GM19035 (cell line): Measurements from ENCODE around the gene EPPIN.

Experiments
- ATAC-seq: cut with Tn5 transposase; IDR thresholded peaks from one replicate; pipeline ENCODE4 v1.9.1; 2021; ENCODE audit not compliant: unreplicated experiment

EPPIN gene

DNA sequence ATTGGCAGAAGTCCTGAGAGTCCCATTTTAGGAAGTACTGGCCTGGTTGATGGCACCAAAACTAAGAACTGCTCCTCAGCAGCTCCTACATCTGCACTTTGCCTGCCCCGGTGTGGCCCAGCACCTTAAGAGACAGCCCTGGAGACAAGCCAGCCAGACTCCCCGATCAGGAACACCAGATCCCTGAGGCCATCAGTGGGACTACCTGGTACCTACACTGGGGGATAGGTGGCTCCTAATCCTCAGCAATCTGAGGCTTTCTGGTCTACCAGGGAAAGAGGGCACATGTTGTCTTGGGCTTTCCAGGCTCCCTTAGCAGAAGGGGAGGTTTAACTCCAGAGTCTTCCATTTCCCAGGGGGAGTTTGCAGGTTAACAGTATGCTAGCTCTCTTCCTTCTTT, 7.8 kb downstream of the EPPIN start, which contains the start of gene WFDC6:
Gene WFDC6 (minus strand): TSS at position 101 of the 400 bp plus-strand sequence. CDS start 75 bp downstream, at position 26.
- no peak for ATAC-seq

GRCh38 chr20:45538209-45538799, 8.9 kb downstream of the EPPIN start:
- ATAC-seq: no peak

DNA sequence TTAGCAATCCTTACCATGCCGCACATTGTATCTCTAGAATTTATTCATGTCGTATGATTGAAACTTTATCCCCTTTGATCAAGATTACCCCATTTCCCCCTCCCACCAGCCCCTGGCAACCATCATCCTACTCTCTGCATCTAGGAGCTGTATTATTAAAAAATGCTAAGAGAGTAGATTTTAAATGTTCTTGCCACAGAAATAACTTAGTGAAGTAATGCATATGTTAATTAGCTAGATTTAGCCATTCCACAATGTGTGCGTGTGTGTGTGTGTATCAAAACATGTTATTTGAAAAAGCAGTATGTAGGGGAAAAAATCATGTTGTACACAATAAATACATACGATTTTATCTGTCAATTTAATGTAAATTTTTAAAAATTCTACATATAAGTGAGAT, 19.9 kb downstream of the EPPIN start:
- no peak for ATAC-seq

DNA sequence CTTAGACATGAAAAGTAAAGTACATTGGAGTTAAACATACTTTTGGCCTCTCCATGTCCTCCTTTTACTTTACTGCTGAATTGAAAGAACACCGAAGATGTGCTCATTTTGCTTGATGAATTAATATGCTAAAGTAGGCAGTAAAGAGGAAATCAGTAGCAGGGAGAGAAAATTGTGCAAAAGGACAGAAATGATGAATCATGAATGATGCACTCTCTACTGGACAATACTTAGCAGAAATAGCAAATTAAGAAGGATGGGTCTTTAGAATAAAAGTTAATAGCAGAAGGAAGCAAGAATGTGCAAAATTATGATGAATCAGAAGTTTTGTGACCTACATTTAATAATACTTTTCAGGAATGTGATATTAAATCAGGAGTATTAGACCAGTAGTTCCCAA, 23.4 kb downstream of the EPPIN start:
- no peak for ATAC-seq

GRCh38 chr20:45518282-45518681, 28.9 kb downstream of the EPPIN start:
- ATAC-seq: no peak

DNA sequence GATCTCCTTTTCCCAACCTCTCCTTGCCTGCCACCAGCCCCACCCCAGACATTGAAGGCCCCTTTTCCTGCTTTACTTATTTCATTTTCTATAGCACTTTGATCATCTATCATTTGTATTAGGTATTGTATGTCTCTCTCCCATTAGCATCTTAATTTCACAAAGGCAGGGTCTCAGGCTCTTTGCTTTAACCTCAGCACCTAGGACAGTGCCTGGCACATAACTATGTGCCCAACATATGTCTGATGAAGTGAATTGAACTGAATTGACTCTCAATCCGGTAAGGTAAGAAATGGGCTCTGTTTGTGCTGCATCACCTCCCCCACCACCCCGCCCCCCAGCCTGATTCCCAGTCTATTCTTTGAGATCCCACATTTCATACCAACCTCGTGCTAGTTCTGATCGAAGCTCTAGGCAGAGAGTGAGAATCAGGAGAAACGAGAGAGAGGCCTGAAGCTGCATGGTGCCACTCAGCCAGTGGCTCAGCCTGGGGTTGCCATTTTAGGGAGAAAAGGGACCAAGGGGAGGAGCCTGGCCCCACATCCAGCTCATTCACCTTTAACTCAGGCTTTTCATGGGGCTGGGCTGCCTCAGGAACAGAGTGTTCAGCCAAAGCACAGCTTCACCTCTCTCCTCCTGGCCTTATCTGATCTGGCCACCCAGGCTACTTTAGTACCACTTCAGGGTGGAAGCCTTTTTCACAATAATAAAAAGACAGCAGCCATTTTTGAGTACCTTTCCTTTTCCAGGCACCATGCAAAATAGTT, 31.9 kb downstream of the EPPIN start, which contains the start of gene SPINT3:
Gene SPINT3 (minus strand): TSS at position 476 of the 767 bp plus-strand sequence. CDS start 14 bp downstream, at position 462.
- no peak for ATAC-seq

DNA sequence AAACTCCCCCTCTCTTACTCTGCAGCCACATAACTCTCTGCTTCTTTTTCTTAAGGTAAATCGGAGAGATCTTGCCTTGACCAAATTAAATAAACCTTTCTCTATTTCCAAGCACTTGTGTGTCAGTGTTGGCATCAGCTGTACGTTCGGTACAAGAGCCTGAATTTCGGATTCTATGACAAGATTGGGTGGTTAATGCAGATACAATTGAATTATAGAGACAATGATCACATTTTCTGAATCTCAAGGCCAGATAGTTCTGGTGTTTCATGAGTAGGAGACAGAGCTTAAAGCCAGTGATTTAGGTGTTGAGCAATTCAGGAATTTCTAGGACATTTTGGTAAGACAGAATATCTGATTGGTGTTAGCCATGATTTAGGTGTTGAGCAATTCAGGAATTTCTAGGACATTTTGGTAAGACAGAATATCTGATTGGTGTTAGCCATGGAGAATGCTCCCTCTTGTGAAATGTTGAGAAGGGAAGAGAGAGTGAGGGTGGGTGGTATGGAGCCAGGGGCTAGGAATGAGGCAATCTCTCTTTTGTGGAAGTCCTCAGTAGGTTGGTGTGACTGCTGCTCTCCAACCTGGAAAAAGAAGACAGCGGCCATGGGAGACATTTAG, 36.8 kb downstream of the EPPIN start:
- no peak for ATAC-seq

GRCh38 chr20:45509091-45509490, 38.1 kb downstream of the EPPIN start:
- no peak for ATAC-seq

GRCh38 chr20:45508068-45508886, 38.9 kb downstream of the EPPIN start:
- no peak for ATAC-seq

DNA sequence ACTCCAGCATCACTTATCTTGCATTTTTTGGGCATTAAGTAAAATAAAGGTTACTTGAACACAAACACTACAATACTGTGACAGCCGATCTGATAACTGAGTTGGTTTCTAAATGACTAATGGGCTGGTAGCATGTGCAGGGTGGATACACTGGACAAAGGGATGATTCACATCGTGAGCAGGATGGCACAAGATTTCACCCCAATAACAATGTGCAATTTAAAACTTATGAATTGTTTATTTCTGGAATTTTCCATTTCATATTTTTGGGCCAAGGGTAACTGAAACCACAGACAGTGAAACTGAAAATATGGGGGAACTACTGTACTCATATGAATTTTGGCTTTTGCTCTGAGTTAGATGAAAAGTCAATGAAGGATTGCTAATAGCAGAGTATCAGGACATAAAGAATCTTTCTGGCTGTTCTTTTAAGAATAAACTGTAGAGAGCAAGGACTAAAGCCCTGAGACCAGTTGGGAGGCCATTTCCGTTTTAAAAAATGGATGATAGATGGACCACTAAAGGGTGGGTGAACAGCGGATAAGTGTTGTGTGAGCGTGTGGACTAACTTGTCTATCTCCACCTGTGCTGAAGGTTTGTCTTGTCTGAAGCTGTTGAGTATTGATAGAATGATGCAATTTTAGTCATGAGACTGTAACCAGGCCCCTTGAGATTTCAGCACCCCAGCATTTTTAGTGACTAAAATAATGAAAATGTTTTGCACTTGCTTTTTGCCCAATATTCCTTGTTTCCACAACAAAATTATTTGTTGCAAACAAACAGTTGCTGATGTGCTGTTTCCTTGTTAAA, 40.0 kb downstream of the EPPIN start:
- ATAC-seq: no peak

DNA sequence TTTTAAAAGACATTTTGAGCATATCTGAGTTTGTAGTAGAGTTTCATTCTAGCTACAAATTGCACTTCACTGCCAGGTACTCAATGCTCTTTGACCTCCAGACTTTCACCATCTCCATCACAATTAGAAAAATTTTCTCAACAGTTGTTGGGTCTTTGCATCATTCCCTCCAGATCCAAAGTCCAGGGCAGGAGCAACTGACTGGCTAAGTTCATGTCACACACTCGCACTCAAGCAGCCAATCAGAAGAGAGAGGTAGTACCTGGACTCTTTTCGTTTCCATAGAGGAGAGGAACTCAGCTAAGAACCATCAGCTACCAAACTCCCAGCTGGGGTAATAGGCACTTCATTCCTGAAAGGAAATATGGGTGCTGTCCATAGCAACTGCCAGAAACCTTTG, 40.8 kb downstream of the EPPIN start:
- no peak for ATAC-seq

GRCh38 chr20:45503403-45503802, 43.8 kb downstream of the EPPIN start:
- ATAC-seq: no peak

DNA sequence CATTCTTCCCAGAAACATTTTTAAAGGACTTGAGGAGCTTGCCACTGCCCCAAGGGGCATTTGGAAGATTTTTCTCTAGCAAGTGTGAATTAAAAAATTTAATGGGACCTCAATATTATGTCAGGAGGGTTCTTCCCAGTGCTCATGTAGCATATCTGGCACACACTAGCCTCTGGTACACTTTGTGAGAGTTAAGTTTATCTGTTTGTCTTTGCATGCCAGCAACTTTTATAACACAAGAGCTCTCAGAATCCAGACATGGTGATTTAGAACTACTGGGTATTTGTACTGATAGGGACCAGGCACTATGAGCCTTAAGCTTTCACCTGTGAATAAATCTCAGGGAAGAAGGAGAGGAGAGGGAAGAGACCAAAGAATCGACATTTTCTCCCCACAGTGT, 44.6 kb downstream of the EPPIN start:
- ATAC-seq: no peak

DNA sequence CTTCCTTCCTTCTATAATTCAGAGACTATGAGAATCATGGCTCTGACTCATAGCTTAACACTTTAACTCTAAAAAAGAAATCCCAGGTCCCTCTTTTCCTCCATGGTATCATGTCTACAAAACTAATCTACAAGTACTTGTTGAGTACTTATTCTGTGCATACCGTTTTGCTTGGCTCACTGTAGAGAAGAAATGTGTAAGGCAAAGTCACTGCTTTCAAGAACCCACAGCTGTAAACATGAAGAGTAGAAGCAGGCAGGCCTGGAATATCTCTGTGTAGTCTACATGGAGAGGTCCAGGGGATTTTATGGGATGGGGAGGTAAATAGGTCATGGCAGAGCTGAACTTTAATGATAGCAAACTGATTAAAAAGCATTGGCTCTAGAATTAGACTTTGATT, 45.6 kb downstream of the EPPIN start:
- ATAC-seq: no peak

DNA sequence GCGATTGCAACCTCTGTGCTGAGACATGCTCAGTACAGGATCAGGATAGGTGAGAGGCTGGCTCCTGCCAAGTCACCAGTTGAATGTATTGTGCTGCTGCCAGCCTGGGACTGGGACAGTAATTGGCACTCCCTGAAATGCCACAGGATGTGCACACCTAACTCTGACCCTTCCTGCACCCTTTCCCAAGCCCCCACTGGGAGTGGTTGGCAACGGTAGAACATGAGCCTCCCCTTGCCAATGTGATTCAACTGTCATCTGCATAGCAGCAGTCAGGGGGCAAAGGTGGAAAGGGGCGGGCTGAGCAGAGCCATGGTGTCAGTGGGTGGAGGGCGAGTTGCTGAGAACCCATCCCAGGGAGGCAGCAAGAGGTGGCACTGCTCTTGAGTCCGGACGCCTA, 47.2 kb downstream of the EPPIN start:
- no peak for ATAC-seq

DNA sequence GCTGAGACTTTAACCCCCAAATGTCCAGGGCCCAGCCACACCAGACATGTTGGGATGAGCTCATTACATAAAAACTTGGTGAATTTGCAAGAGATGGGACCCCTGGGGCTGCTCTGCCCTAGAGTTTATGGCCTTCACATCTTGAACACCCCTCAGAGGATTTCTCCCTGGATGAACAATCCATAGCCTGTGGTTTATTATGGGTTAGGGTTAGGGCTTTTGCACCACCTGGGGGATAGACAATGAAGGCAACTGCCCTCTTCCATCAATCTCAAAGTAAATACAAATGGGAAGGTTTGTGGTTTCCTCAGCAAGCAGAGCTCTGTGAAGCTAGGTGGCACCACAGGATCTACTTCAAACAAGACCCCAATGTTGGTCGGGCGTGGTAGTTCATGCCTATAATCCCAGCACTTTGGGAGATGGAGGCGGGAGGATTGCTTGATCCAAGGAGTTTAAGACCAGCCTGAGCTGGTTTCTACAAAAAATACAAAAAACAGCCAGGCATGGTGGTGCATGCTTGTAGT, 49.2 kb downstream of the EPPIN start:
- no peak for ATAC-seq

- no peak for ATAC-seq
Measured at GRCh38 chr20:45496166-45496565, 51.0 kb downstream of the EPPIN start.

GRCh38 chr20:45495501-45495941, 51.7 kb downstream of the EPPIN start:
- ATAC-seq: no peak
